Limb (tissue), 2 donors: Measurements from ENCODE around the gene REG3A.

Experiments
- DNase-seq, 2 donors: peaks; one replicate each; pipeline ENCODE4 v3.0.0-alpha.2; 2016; ENCODE audit errors: extremely low spot score in 2 of 2

REG3A gene

DNA sequence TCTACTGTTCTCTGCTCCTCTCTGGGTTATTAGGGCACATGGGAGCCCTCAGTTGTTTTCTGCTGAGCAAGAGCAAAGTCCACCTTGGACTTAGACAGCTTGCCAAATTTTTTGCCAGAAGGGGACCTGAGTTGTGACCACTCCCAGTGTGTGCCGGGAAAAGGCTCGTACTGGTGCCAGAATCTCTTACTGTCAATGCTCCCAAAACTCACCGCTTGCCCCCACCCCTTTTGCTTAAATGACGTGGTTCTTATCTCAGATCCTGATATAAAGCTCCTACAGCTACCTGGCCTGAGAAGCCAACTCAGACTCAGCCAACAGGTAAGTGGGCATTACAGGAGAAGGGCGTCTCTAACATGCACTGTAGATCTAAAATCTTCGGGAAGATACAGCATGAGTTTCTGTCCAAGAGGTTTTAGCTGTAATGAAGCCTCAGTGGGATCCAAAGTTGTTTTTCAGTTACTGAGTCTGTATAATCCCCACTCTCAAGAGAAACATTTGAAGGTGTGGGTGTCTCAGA, 39.3 kb downstream of the REG3A start, which contains the start of gene REG1A:
REG1A (plus strand) TSS at position 295 of the 520 bp plus-strand sequence. CDS start 374 bp downstream, outside the sequence.
- DNase-seq: no peak

DNA sequence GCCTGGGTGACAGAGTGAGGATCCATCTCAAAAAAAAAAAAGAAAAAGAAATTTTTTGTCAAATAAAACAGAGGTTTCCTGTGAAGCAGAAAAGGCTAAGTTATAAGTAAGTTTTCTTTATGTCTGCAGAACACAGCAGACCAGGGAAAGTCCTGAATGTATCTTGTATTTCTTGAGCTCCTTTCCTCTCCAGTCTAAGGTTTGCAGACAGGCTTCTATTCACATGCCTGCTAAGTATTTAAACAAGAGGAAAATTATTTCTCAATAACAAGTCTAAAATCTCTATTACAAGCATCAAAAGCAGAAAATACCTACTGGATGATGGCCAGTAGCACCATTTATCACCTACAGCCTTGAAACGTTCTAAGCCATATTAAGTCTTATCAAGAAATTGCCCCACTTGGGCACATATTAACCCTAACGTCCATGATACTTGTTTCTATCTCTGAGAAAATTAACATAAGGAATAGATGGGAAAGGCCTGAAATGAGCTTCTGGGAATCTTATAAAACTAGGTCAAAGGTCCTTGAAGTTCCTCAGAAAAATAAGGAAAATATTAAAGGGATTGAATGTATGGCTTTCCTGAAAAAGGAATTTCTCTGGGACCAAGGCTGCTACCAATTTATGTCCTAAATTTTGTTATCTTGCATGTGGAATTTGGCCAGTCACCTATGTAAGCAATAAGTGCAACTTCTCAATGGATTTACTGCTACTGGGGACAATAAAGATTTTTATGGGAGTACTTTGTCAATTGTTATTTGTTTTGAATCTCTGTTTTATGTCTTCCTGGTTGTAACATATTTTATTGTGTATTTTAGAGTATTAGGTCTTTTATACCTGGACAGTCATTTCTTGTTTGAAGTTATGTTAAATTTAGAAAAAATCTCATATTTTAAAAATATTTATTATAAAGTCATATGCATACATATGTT, 42.3 kb downstream of the REG3A start:
- DNase-seq: no peak

DNA sequence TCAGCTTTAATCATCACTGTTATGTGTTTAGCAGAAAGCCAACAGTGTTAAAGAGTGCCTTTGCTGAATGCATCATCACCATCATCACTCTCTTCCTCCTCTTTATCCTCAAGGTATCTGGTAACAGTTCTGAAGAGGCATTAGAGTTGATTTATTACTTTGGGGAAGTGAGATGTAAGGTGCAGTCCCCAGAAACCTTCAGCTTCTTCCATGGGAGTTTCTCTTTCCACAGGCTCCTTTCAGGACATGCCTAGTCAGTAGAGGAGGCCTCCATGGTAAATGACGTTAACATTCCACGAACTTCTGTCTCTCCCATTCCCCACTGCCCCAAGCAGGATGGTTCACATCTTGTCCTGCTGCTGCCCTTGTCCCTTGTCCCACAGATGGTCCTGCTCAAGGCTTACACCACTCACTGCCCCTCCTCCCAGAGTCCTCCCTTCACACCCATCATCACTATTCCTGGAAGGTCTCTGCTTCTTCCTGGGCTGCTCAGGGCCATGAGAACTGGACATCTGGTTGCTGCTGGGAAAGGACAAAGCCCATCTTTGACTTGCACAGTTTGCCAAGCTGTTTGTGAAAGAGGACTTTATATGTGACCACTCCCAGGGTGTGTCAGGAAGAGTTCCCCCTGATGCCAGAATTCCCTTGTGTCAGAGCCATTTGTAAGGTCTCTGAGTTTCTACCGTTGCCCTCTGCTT, 44.6 kb downstream of the REG3A start:
- DNase-seq: no peak

DNA sequence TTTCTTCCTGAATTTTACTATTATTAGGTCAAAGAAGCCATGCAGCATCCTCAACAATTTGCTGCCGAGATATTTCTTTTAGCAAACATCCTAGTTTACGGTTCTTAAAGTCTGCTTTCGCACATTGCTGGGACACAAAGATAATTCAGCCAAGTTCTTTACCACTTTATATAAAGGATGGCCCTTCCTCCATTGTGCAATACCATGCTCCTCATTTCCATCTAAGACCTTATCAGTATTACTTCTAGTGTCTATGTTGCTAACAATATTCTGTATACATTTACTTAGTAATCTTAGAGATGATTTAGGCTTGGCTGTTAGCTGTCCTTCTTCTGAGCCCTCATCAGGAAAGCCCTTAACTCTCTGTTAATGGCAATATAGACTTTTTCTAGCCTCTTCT, 47.3 kb downstream of the REG3A start:
- DNase-seq: no peak
